Panc1 (cell line): ENCODE data around the gene HPS5. TPM values are rescaled to one million over a fixed set of nuclear protein-coding genes. Genes with fewer than 3 reads are reported as not detected.

Source experiments
- ATAC-seq: fragments of 200-7000 bp; cut with Tn5 transposase; 2 replicates; pipeline ENCODE4 v1.9.1; 2020; ENCODE audit warnings: mild to moderate bottlenecking, moderate library complexity
- BruUV-seq: library from RNA; stranded (reverse); fragments of 400-500 nt; replicated peaks from 2 replicates; lab custom pipeline; 2021; lab: Mats Ljungman, UMichigan
- CTCF ChIA-PET: fragments of 300-600 bp; sonication (Branson Sonifier 250); formaldehyde crosslinking; loops from one replicate; lab custom pipeline; 2022; ENCODE audit warnings: antibody characterized with exemption; lab: Charles Lee
- POLR2A ChIA-PET: fragments of 300-600 bp; sonication (Branson Sonifier 250); formaldehyde crosslinking; loops from one replicate; lab custom pipeline; 2022; ENCODE audit warnings: antibody characterized with exemption; lab: Charles Lee
- DNase-seq: peaks from one replicate; pipeline ENCODE4 v3.0.0-alpha.2; 2010; ENCODE audit warnings: low read depth, low spot score
- H3K27ac ChIP-seq: 2 replicates; pipeline ENCODE4 v1.5.1; 2011; ENCODE audit warnings: mild to moderate bottlenecking, low read length, inconsistent platforms
- H3K27me3 ChIP-seq: fragments of 200-500 bp; sonication (Bioruptor generic); 2 replicates; pipeline ENCODE4 v1.6.0; 2014; ENCODE audit warnings: low read length, inconsistent platforms; ENCODE audit not compliant: control insufficient read depth, insufficient read depth
- H3K36me3 ChIP-seq: fragments of 200-500 bp; sonication (Bioruptor generic); 2 replicates; pipeline ENCODE4 v1.5.1; 2014; ENCODE audit warnings: inconsistent platforms, mild to moderate bottlenecking, low read length, moderate library complexity; ENCODE audit not compliant: control insufficient read depth, insufficient read depth
- H3K4me1 ChIP-seq: 2 replicates; pipeline ENCODE4 v1.5.1; 2011; ENCODE audit warnings: inconsistent platforms, mild to moderate bottlenecking, low read length, moderate library complexity; ENCODE audit not compliant: control insufficient read depth, insufficient read depth
- H3K4me3 ChIP-seq, 2 experiments: 2 replicates each; pipeline ENCODE4 v1.5.1; 2011 to 2012; ENCODE audit warnings: low read depth in 2 of 2, low read length in 2 of 2, mild to moderate bottlenecking in 2 of 2, inconsistent platforms in 1 of 2, moderate library complexity in 1 of 2
- H3K9me3 ChIP-seq: fragments of 200-500 bp; sonication (Bioruptor generic); 2 replicates; pipeline ENCODE4 v1.5.1; 2014; ENCODE audit warnings: low read depth, mild to moderate bottlenecking, inconsistent platforms, low read length, moderate library complexity; ENCODE audit not compliant: control insufficient read depth, insufficient read depth
- CTCF ChIP-seq: fragments of 450-650 bp; IDR thresholded peaks from 2 replicates; pipeline ENCODE4 v1.5.1; 2017; ENCODE audit warnings: mild to moderate bottlenecking
- POLR2AphosphoS5 ChIP-seq: IDR thresholded peaks from 2 replicates; pipeline ENCODE4 v1.6.1; 2012; ENCODE audit warnings: mild to moderate bottlenecking, low read depth, low read length, moderate library complexity
- REST ChIP-seq, 2 experiments: IDR thresholded peaks; 2 replicates each; pipeline ENCODE4 v1.6.1; 2011 to 2012; ENCODE audit warnings: low read depth in 2 of 2, control low read depth in 1 of 2, low read length in 1 of 2, mild to moderate bottlenecking in 1 of 2, moderate library complexity in 1 of 2; ENCODE audit not compliant: insufficient read depth in 1 of 2
- SIN3A ChIP-seq: IDR thresholded peaks from 2 replicates; pipeline ENCODE4 v1.6.1; 2012; ENCODE audit warnings: low read depth, mild to moderate bottlenecking, low read length, moderate library complexity, borderline replicate concordance; ENCODE audit not compliant: insufficient read depth
- TCF7L2 ChIP-seq: IDR thresholded peaks from 2 replicates; pipeline ENCODE4 v1.6.1; 2011; ENCODE audit warnings: mild to moderate bottlenecking, low read depth, low read length, inconsistent platforms
- in situ Hi-C: cut with HindIII; loops from 2 replicates; pipeline ENCODE4 v1.10.0; 2016; ENCODE audit warnings: low sequenced_read_pairs, low pct_unique_long_range_greater_than_20kb
- intact Hi-C: fragments of 100-400 bp; cut with micrococcal nuclease; formaldehyde crosslinking; loops from one replicate; pipeline ENCODE4 v1.10.0; 2022; ENCODE audit not compliant: unreplicated experiment
- total RNA-seq: library from RNA; stranded (reverse); gene quantifications from one replicate; pipeline ENCODE4 v1.2.1, GENCODE V29; 2021; ENCODE audit not compliant: unreplicated experiment

HPS5 gene
- total RNA-seq, 1 experiment from 2014 or later, result 27.7 TPM

- CTCF ChIA-PET, result interaction anchor here (0.6 kb wide), 1 partner anchor 200 kb away, joined by 4 read pairs; no protein-coding TSS in a partner anchor
- H3K4me1 ChIP-seq, result peaks cover 6% of the 10 kb centered on the region; the same call in 1 of the 2 replicates
- no TSS peak for BruUV-seq
- intact Hi-C loops, result no loop called here
- H3K4me3 ChIP-seq, result no peak overlapping the region
- no peaks in the 10 kb centered on the region for H3K9me3 ChIP-seq
- H3K36me3 ChIP-seq, result peaks cover 6% of the 10 kb centered on the region; the same call in 1 of the 2 replicates
- no peak overlapping the region for H3K27ac ChIP-seq
- no peak for TF ChIP-seq SIN3A
- no peak for TF ChIP-seq REST (IDR thresholded peaks at IDR 0.05; ENCODE audit: insufficient read depth in 1 of 2, low read depth in 2 of 2, low read length in 1 of 2)
- no peak for TF ChIP-seq TCF7L2
- TF ChIP-seq POLR2AphosphoS5, result no peak
- TF ChIP-seq CTCF, result no peak
- ATAC-seq (no peak), DNase-seq (no peak)
- in situ Hi-C loops, result no loop called here
- no peaks in the 10 kb centered on the region for H3K27me3 ChIP-seq
- POLR2A ChIA-PET, result interaction anchor here (0.5 kb wide), 1 partner anchor 222 kb away, joined by 5 read pairs; no protein-coding TSS in a partner anchor
These were observed 7.0 kb downstream of the HPS5 start for GRCh38 chr11:18314784-18315523.

GRCh38 chr11:18313965-18314763, 7.8 kb downstream of the HPS5 start:
- intact Hi-C loops (no loop called here), in situ Hi-C loops (no loop called here)
- H3K27ac ChIP-seq, result no peak overlapping the region
- ATAC-seq, result 0 out of 2 replicates have a peak, but pooled peaks have one; percentile 60
- H3K27me3 ChIP-seq, result no peaks in the 10 kb centered on the region
- no peak overlapping the region for H3K4me3 ChIP-seq
- POLR2A ChIA-PET, result interaction anchor here (0.5 kb wide), 1 partner anchor 223 kb away, joined by 5 read pairs; no protein-coding TSS in a partner anchor
- DNase-seq, result no peak
- no peaks in the 10 kb centered on the region for H3K9me3 ChIP-seq
- no peaks in the 10 kb centered on the region; the same call in 1 of the 2 replicates for H3K4me1 ChIP-seq
- TF ChIP-seq TCF7L2, result no peak
- no peak for TF ChIP-seq CTCF
- TF ChIP-seq REST (IDR thresholded peaks at IDR 0.05; ENCODE audit: insufficient read depth in 1 of 2, low read depth in 2 of 2, low read length in 1 of 2), result no peak
- TF ChIP-seq SIN3A, result no peak
- no peak for TF ChIP-seq POLR2AphosphoS5
- CTCF ChIA-PET, result no interaction called here
- peaks cover 11% of the 10 kb centered on the region; the same call in 1 of the 2 replicates for H3K36me3 ChIP-seq
- no TSS peak for BruUV-seq
